H9 (cell line): ENCODE data around the gene IFT172. TPM values are rescaled to one million over a fixed set of nuclear protein-coding genes. Genes with fewer than 3 reads are reported as not detected.
A peak's percentile ranks its signal among the peaks of the same experiment; 100 is the strongest.

Experiments
- DNase-seq: peaks from one replicate; pipeline ENCODE4 v3.0.0-alpha.2; 2017
- H2AFZ ChIP-seq: one replicate; pipeline ENCODE4 v1.6.1; 2013; ENCODE audit warnings: mild to moderate bottlenecking, low read length, control low read depth, moderate library complexity
- H2AK5ac ChIP-seq: 2 replicates; pipeline ENCODE4 v1.6.1; 2013; ENCODE audit warnings: low read length, control low read depth, mixed read lengths; ENCODE audit not compliant: insufficient read length
- H2BK120ac ChIP-seq: one replicate; pipeline ENCODE4 v1.6.1; 2013; ENCODE audit warnings: low read depth, mild to moderate bottlenecking, low read length, control low read depth, inconsistent platforms; ENCODE audit not compliant: poor library complexity, severe bottlenecking
- H2BK12ac ChIP-seq: 2 replicates; pipeline ENCODE4 v1.6.1; 2013; ENCODE audit warnings: low read length, control low read depth, mixed read lengths, low read depth; ENCODE audit not compliant: insufficient read length
- H2BK15ac ChIP-seq: 2 replicates; pipeline ENCODE4 v1.6.1; 2013; ENCODE audit warnings: low read depth, low read length, control low read depth
- H2BK20ac ChIP-seq: one replicate; pipeline ENCODE4 v1.6.1; 2013; ENCODE audit warnings: low read depth, mild to moderate bottlenecking, low read length, control low read depth, inconsistent platforms; ENCODE audit not compliant: poor library complexity, severe bottlenecking
- H2BK5ac ChIP-seq: 2 replicates; pipeline ENCODE4 v1.6.1; 2013; ENCODE audit warnings: low read length, control low read depth, mixed read lengths; ENCODE audit not compliant: insufficient read length
- H3K14ac ChIP-seq: 2 replicates; pipeline ENCODE4 v1.6.1; 2013; ENCODE audit warnings: low read length, control low read depth; ENCODE audit not compliant: insufficient read depth
- H3K18ac ChIP-seq: 2 replicates; pipeline ENCODE4 v1.6.1; 2013; ENCODE audit warnings: low read depth, mild to moderate bottlenecking, mixed read lengths, low read length, control low read depth; ENCODE audit not compliant: insufficient read length
- H3K23ac ChIP-seq: 2 replicates; pipeline ENCODE4 v1.6.1; 2013; ENCODE audit warnings: low read length, control low read depth, mixed read lengths, low read depth; ENCODE audit not compliant: insufficient read length
- H3K23me2 ChIP-seq: 2 replicates; pipeline ENCODE4 v1.6.1; 2013; ENCODE audit warnings: low read depth, mild to moderate bottlenecking, mixed read lengths, low read length, control low read depth; ENCODE audit not compliant: insufficient read length, poor library complexity, severe bottlenecking
- H3K27ac ChIP-seq: 2 replicates; pipeline ENCODE4 v1.5.1; 2013; ENCODE audit warnings: low read length, control low read depth, mixed read lengths, low read depth; ENCODE audit not compliant: insufficient read length
- H3K27me3 ChIP-seq: 2 replicates; pipeline ENCODE4 v1.6.1; 2013; ENCODE audit warnings: low read length, control low read depth, inconsistent platforms; ENCODE audit not compliant: insufficient read depth
- H3K4ac ChIP-seq: 2 replicates; pipeline ENCODE4 v1.6.1; 2013; ENCODE audit warnings: low read depth, mild to moderate bottlenecking, control low read depth, inconsistent platforms, low read length, moderate library complexity
- H3K4me1 ChIP-seq: 2 replicates; pipeline ENCODE4 v1.6.1; 2013; ENCODE audit warnings: low read length, control low read depth, inconsistent platforms; ENCODE audit not compliant: insufficient read depth
- H3K4me2 ChIP-seq: 2 replicates; pipeline ENCODE4 v1.6.1; 2013; ENCODE audit warnings: low read length, control low read depth, mixed read lengths; ENCODE audit not compliant: insufficient read length, insufficient read depth
- H3K56ac ChIP-seq: 2 replicates; pipeline ENCODE4 v1.6.1; 2013; ENCODE audit warnings: low read depth, mild to moderate bottlenecking, mixed read lengths, low read length, control low read depth; ENCODE audit not compliant: insufficient read length
- H3K79me1 ChIP-seq: 2 replicates; pipeline ENCODE4 v1.6.1; 2013; ENCODE audit warnings: low read depth, mild to moderate bottlenecking, moderate library complexity, low read length, control low read depth, inconsistent platforms; ENCODE audit not compliant: insufficient read depth, poor library complexity, severe bottlenecking
- H3K79me2 ChIP-seq: 2 replicates; pipeline ENCODE4 v1.6.1; 2013; ENCODE audit warnings: low read length, control low read depth, inconsistent platforms; ENCODE audit not compliant: insufficient read depth
- H3K9ac ChIP-seq: 2 replicates; pipeline ENCODE4 v1.6.1; 2013; ENCODE audit warnings: low read length, control low read depth, mixed read lengths; ENCODE audit not compliant: insufficient read length; ENCODE audit errors: extremely low read depth
- H3K9me3 ChIP-seq: one replicate; pipeline ENCODE4 v1.6.1; 2013; ENCODE audit warnings: low read depth, low read length, inconsistent platforms; ENCODE audit not compliant: control insufficient read depth
- H3T11ph ChIP-seq: one replicate; pipeline ENCODE4 v1.6.1; 2013; ENCODE audit warnings: mild to moderate bottlenecking, low read length, control low read depth, inconsistent platforms
- H4K20me1 ChIP-seq: one replicate; pipeline ENCODE4 v1.6.1; 2013; ENCODE audit not compliant: control insufficient read depth, insufficient read length, insufficient read depth
- H4K5ac ChIP-seq: 2 replicates; pipeline ENCODE4 v1.6.1; 2013; ENCODE audit warnings: low read depth, mild to moderate bottlenecking, mixed read lengths, low read length, control low read depth; ENCODE audit not compliant: insufficient read length
- H4K8ac ChIP-seq: replicated peaks from 2 replicates; pipeline ENCODE4 v1.6.1; 2013; ENCODE audit warnings: low read length, control low read depth, mixed read lengths, low read depth; ENCODE audit not compliant: insufficient read length
- H4K91ac ChIP-seq: 2 replicates; pipeline ENCODE4 v1.6.1; 2013; ENCODE audit warnings: low read depth, mild to moderate bottlenecking, moderate library complexity, mixed read lengths, low read length, control low read depth; ENCODE audit not compliant: insufficient read length
- H3K27ac Mint-ChIP-seq, 3 experiments: 2 replicates in 2 of 3; 3 replicates in 1 of 3; pipeline ENCODE4 v1.8.0; 2020 to 2021; ENCODE audit warnings: mixed read lengths in 3 of 3, mild to moderate bottlenecking in 1 of 3, moderate library complexity in 1 of 3
- H3K27me3 Mint-ChIP-seq: 2 replicates; pipeline ENCODE4 v1.8.0; 2021; ENCODE audit warnings: low read depth, mild to moderate bottlenecking, moderate library complexity, mixed read lengths
- H3K36me3 Mint-ChIP-seq, 3 experiments: 2 replicates in 2 of 3; 3 replicates in 1 of 3; pipeline ENCODE4 v1.8.0; 2020 to 2021; ENCODE audit warnings: low read depth in 3 of 3, mixed read lengths in 3 of 3; ENCODE audit not compliant: insufficient read depth in 1 of 3
- H3K4me1 Mint-ChIP-seq, 2 experiments: 2 replicates each; pipeline ENCODE4 v1.8.0; 2020; ENCODE audit warnings: mixed read lengths in 2 of 2
- H3K4me3 Mint-ChIP-seq, 2 experiments: 2 replicates in 1 of 2; 3 replicates in 1 of 2; pipeline ENCODE4 v1.8.0; 2020 to 2021; ENCODE audit warnings: mild to moderate bottlenecking in 2 of 2, mixed read lengths in 2 of 2, moderate library complexity in 1 of 2
- H3K9me3 Mint-ChIP-seq, 2 experiments: 2 replicates in 1 of 2; 3 replicates in 1 of 2; pipeline ENCODE4 v1.8.0; 2020; ENCODE audit warnings: mild to moderate bottlenecking in 2 of 2, mixed read lengths in 2 of 2, moderate library complexity in 1 of 2
- CTCF ChIP-seq: fragments of 200-600 bp; sonication (generic); conservative IDR thresholded peaks from 3 replicates; pipeline ENCODE4 v1.8.0; 2021; ENCODE audit warnings: antibody characterized with exemption, mild to moderate bottlenecking
- WGBS: extraction: QIAGEN DNeasy Blood & Tissue Kit; methylation state at CpG from one replicate; pipeline ENCODE4 v1.1.7; 2013; ENCODE audit warnings: missing lambda C conversion rate, low lambda C conversion rate, mixed read lengths; ENCODE audit not compliant: insufficient read length; ENCODE audit errors: extremely low coverage; 5-methylcytosine and 5-hydroxymethylcytosine counted together
- total RNA-seq: library from RNA; stranded (reverse); gene quantifications from 2 replicates; pipeline ENCODE4 v1.2.1, GENCODE V29; 2021

IFT172 gene
- total RNA-seq, 1 experiment from 2014 or later: 15.5 TPM

- Mint-ChIP-seq H3K4me3 (peak overlapping the region; percentile 89 to 93), H3K9me3 (peaks cover 4 to 11% of the 10 kb centered on the region in 2 experiments; a peak in 2 of 5 replicates), H3K27me3 (no peaks in the 10 kb centered on the region; the same call in 1 of the 2 replicates), H3K27ac (peak overlapping the region; percentile 61 to 93 (median 79); a peak in 4 of 7 replicates), H3K4me1 (peaks cover 18 to 20% of the 10 kb centered on the region in 2 experiments), H3K36me3 (peaks cover 7 to 33% (median 25%) of the 10 kb centered on the region in 3 experiments; a peak in 6 of 7 replicates)
- H3K9me3 ChIP-seq: no peaks in the 10 kb centered on the region
- DNase-seq: peak; percentile 60
- H3K4ac ChIP-seq: no peak overlapping the region
- no peak overlapping the region for H3K23ac ChIP-seq
- H3K27ac ChIP-seq: no peak overlapping the region
- H3K23me2 ChIP-seq: peaks cover 9% of the 10 kb centered on the region
- H2BK15ac ChIP-seq: no peak overlapping the region
- 100% methylated on average over 1 of the region's 16 CpGs for WGBS
- no peak overlapping the region for H3K18ac ChIP-seq
- H3K9ac ChIP-seq: peak overlapping the region; percentile 19
- H3K79me2 ChIP-seq: peaks cover 37% of the 10 kb centered on the region; the same call in 1 of the 2 replicates
- no peak overlapping the region for H3K56ac ChIP-seq
- H2BK120ac ChIP-seq: no peak overlapping the region
- H4K91ac ChIP-seq: no peak overlapping the region
- H3T11ph ChIP-seq: no peak overlapping the region
- H3K79me1 ChIP-seq: peaks cover 3% of the 10 kb centered on the region
- no peak overlapping the region for H2AK5ac ChIP-seq
- no peak overlapping the region for H2AFZ ChIP-seq
- TF ChIP-seq CTCF: peak; percentile 75
- H4K20me1 ChIP-seq: no peaks in the 10 kb centered on the region
- no peak overlapping the region for H2BK12ac ChIP-seq
- H4K5ac ChIP-seq: no peak overlapping the region
- H2BK5ac ChIP-seq: no peak overlapping the region
- no peaks in the 10 kb centered on the region for H3K4me1 ChIP-seq
- H4K8ac ChIP-seq: no peak overlapping the region
- H3K14ac ChIP-seq: no peak overlapping the region
- H3K27me3 ChIP-seq: no peaks in the 10 kb centered on the region
- no peak overlapping the region for H2BK20ac ChIP-seq
- peak overlapping the region; percentile 74 for H3K4me2 ChIP-seq
Measured at GRCh38 chr2:27407798-27408491, 81.6 kb downstream of the IFT172 start.
